Upper lobe of left lung (tissue), 6 donors: ENCODE data around the gene PPA1. TPM values are rescaled to one million over a fixed set of nuclear protein-coding genes. Genes with fewer than 3 reads are reported as not detected.
A peak's percentile ranks its signal among the peaks of the same experiment; 100 is the strongest.

ENCODE experiments used
- ATAC-seq, 2 donors: fragments of 200-7000 bp; cut with Tn5 transposase; one replicate each; pipeline ENCODE4 v1.9.1; 2022; ENCODE audit warnings: mild to moderate bottlenecking in 2 of 2, moderate library complexity in 2 of 2; ENCODE audit not compliant: low FRiP score in 2 of 2
- DNase-seq, 2 donors: peaks; one replicate each; pipeline ENCODE4 v3.0.0-alpha.2; 2019 to 2020
- H3K27ac ChIP-seq, 4 donors: fragments of 200-600 bp; sonication (generic); one replicate each; pipeline ENCODE4 v1.5.1; 2016 to 2019
- H3K27me3 ChIP-seq, 4 donors: fragments of 200-600 bp; sonication (generic); one replicate each; pipeline ENCODE4 v1.5.1; 2017 to 2019
- H3K36me3 ChIP-seq, 4 donors: fragments of 200-600 bp; sonication (generic); one replicate each; pipeline ENCODE4 v1.5.1; 2016 to 2019
- H3K4me1 ChIP-seq, 4 donors: fragments of 200-600 bp; sonication (generic); one replicate each; pipeline ENCODE4 v1.5.1; 2018 to 2019
- H3K4me3 ChIP-seq, 4 donors: fragments of 200-600 bp; sonication (generic); one replicate each; pipeline ENCODE4 v1.5.1; 2017 to 2019; ENCODE audit warnings: mild to moderate bottlenecking in 2 of 4, moderate library complexity in 1 of 4
- H3K9me3 ChIP-seq, 4 donors: fragments of 200-600 bp; sonication (generic); one replicate each; pipeline ENCODE4 v1.5.1; 2018 to 2019
- EP300 ChIP-seq, 4 donors: sonication (generic); formaldehyde crosslinking; IDR thresholded peaks; one replicate each; pipeline ENCODE4 v1.5.1; 2017; ENCODE audit warnings: antibody characterized with exemption in 4 of 4, control low read depth in 2 of 4
- POLR2A ChIP-seq, 4 donors: fragments of 450-650 bp; IDR thresholded peaks; one replicate each; pipeline ENCODE4 v1.5.1; 2016 to 2017; ENCODE audit warnings: antibody characterized with exemption in 4 of 4, mild to moderate bottlenecking in 2 of 4
- POLR2AphosphoS5 ChIP-seq, 2 donors: sonication (generic); formaldehyde crosslinking; IDR thresholded peaks; one replicate each; pipeline ENCODE4 v1.5.1; 2017; ENCODE audit warnings: antibody characterized with exemption in 2 of 2
- WGBS, 2 donors: methylation state at CpG; one replicate each; pipeline ENCODE4 v1.1.5; 2017 to 2018; 5-methylcytosine and 5-hydroxymethylcytosine counted together
- total RNA-seq, 6 donors: library from RNA; depleted of rRNA in 4 of 6; stranded (reverse); fragments of >200 nt in 4 of 6; gene quantifications; one replicate each; pipeline versions ENCODE4 v1.1.0 to v1.2.1, GENCODE V29; 2016 to 2021
- TF ChIP-seq, protein P1 (sequence below), 6 experiments: fragments of 450-650 bp in 4 of 6; fragments of 200-600 bp in 2 of 6; sonication (generic) in 2 of 6; IDR thresholded peaks; one replicate each; pipeline ENCODE4 v1.5.1; 2016 to 2019; ENCODE audit warnings: antibody characterized with exemption in 6 of 6
- donor health status: DM: no; HTN: no; CAD: no; lungs with moderate emphysema.
- donor health status: DM: no; HTN: yes; CAD: no; lungs with severe emphysema.

PPA1 gene
- total RNA-seq, 6 donors from 2014 or later = 46.1 to 205 (median 154) TPM

DNA sequence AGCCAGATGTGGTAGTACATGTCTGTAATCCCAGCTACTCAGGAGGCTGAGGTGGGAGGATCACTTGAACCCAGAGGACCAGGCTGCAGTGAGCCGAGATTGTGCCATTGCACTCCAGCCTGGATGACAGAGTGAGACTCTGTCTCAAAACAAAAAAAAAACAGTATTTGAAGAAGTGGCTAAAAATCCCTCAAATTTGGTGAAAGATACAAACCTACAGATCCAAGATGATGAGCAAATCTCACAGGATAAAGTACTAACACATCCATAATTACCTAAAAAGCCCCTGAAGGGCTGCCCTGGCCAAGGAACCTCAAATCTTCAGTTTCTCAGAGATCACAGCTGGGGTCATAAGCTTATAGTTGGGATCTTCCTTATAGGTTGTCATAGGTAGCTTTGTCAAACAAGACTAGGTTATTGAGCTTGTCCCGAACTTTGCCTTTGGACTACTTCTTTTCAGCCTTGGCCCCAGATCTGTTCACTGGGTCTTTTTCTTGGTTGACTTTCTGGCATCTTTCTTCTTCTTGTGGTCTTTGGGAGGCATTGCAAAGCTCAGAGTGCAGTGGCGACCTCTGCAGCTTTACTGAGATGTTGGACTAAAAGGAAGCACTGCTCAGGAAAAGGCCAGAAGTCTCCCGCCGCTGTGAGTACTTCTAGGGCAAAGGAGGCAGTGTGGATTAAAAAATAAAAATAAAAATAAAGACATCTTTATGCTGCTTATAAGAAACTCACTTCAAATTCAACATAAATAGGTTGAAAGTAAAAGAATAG is 34.3 kb downstream of the PPA1 start:
- WGBS, 2 donors = 98 to 99% methylated on average over 5 of the region's 5 CpGs

DNA sequence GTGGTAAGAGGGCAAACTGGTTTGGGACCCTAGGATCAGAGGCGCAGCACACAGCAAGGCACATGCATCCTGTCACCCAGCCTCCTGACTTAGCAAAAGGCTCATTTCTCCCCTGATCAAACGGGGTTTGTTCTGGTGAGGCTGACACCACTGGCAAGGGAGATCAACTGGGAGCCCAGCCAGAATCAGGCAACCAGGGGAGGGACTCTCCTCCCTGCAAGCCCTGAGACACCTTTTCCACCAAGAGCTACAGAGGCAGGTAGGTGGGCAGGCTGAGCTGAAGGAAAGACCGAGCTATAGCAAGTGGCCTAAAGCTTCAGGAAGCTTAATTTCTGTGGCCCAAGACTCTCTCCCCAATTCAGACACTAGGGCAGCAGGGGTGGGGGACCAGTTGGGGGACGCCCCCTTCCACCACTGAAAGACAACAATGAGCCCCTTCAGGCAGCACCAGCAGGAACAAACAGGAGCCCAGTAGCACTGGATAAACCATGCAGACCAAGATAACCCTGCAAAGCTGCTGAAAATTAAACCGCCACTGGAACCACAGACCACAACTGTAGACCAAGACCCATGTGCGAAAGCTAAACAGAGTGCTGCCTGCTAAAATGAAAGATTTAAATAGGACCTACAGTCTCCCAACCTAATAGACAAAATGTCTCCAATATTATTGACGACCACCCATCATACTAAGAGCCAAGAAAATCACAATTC is 35.8 kb downstream of the PPA1 start:
- Histone ChIP-seq H3K4me3 (no peak overlapping the region), H3K27ac (no peak overlapping the region), H3K36me3 (peaks cover 0 to 46% (median 11%) of the 10 kb centered on the region in 4 donors), H3K9me3 (no peaks in the 10 kb centered on the region), H3K27me3 (no peaks in the 10 kb centered on the region), H3K4me1 (peaks cover 17 to 19% (median 18%) of the 10 kb centered on the region in 4 donors)
- ATAC-seq (no peak), DNase-seq (no peak)
- TF ChIP-seq POLR2A (IDR thresholded peaks at IDR 0.05) (no peak), EP300 (IDR thresholded peaks at IDR 0.05) (no peak), POLR2AphosphoS5 (IDR thresholded peaks at IDR 0.05) (no peak)
- TF ChIP-seq, protein P1, sequence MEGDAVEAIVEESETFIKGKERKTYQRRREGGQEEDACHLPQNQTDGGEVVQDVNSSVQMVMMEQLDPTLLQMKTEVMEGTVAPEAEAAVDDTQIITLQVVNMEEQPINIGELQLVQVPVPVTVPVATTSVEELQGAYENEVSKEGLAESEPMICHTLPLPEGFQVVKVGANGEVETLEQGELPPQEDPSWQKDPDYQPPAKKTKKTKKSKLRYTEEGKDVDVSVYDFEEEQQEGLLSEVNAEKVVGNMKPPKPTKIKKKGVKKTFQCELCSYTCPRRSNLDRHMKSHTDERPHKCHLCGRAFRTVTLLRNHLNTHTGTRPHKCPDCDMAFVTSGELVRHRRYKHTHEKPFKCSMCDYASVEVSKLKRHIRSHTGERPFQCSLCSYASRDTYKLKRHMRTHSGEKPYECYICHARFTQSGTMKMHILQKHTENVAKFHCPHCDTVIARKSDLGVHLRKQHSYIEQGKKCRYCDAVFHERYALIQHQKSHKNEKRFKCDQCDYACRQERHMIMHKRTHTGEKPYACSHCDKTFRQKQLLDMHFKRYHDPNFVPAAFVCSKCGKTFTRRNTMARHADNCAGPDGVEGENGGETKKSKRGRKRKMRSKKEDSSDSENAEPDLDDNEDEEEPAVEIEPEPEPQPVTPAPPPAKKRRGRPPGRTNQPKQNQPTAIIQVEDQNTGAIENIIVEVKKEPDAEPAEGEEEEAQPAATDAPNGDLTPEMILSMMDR (IDR thresholded peaks at IDR 0.05) = no peak
- WGBS, 2 donors = 64 to 75% methylated on average over 5 to 7 of the region's 7 CpGs

More for the DNA sequence above, 34.3 kb downstream of the PPA1 start:
- Histone ChIP-seq H3K4me3 (no peak overlapping the region), H3K27ac (peak overlapping the region in 1 of 4 donors; percentile 17), H3K27me3 (no peaks in the 10 kb centered on the region), H3K36me3 (peaks cover 0 to 61% (median 23%) of the 10 kb centered on the region in 4 donors), H3K9me3 (no peaks in the 10 kb centered on the region), H3K4me1 (peaks cover 4% of the 10 kb centered on the region in 4 donors)
- no peak for ATAC-seq
- no peak for DNase-seq
- no peak for TF ChIP-seq POLR2A (IDR thresholded peaks at IDR 0.05)

GRCh38 chr10:70193391-70193844 is 39.8 kb downstream of the PPA1 start:
- peak overlapping the region; percentile 66 to 85 (median 76) for H3K27ac ChIP-seq
- peak in 1 of 2 donors; percentile 63 for ATAC-seq
- no peak overlapping the region for H3K4me3 ChIP-seq
- no peak for DNase-seq
- peaks cover 0 to 17% (median 1%) of the 10 kb centered on the region in 4 donors for H3K36me3 ChIP-seq
- TF ChIP-seq POLR2A (IDR thresholded peaks at IDR 0.05) = no peak
- TF ChIP-seq EP300 (IDR thresholded peaks at IDR 0.05) = peak in 1 of 4 donors; percentile 56
- TF ChIP-seq, protein P1 (IDR thresholded peaks at IDR 0.05) = no peak
- peak in 1 of 2 donors; percentile 25 for TF ChIP-seq POLR2AphosphoS5 (IDR thresholded peaks at IDR 0.05)
- peaks cover 39 to 50% (median 49%) of the 10 kb centered on the region in 4 donors for H3K4me1 ChIP-seq
- 79 to 94% methylated on average over 7 of the region's 7 CpGs for WGBS, 2 donors
- no peaks in the 10 kb centered on the region for H3K27me3 ChIP-seq
- H3K9me3 ChIP-seq = no peaks in the 10 kb centered on the region

DNA sequence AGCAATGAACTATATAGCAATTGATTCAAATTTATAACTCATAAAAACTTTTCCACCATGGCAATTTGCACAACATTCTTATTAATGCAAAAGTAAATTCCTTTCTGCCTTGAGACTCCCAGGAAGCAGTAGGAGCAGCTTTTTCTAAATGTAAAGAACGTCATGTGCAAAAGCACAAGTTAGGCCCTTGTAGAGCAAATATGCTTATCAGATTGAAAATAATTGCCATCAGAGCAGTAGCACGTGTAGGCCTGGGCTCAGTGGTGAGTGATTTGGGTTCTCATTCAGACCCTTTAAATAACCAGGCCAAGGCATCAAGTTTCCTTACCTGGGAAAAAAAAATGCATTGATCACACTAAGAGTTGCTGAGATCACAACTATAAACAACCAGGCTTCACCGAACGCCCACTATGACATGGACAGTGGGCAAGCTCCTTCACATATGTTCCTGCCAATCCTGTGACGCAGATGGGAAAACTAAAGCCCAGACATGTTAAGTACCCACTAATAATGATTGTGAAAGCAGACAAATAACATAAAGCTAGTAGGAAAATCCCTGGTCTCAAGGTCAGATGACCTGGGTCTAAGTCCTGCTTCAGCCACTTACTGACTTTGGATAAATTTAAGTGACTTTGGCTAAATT is 40.8 kb downstream of the PPA1 start:
- Histone ChIP-seq H3K27ac (peak overlapping the region; percentile 66 to 85 (median 76)), H3K36me3 (peaks cover 0 to 7% (median 0%) of the 10 kb centered on the region in 4 donors), H3K27me3 (no peaks in the 10 kb centered on the region), H3K4me3 (no peak overlapping the region), H3K9me3 (no peaks in the 10 kb centered on the region), H3K4me1 (peaks cover 39 to 50% (median 49%) of the 10 kb centered on the region in 4 donors)
- 47 to 52% methylated on average over 5 of the region's 5 CpGs for WGBS, 2 donors
- DNase-seq (peak in 1 of 2 donors; percentile 51), ATAC-seq (peak; percentile 5 to 64)
- peak in 1 of 4 donors; percentile 82 for TF ChIP-seq EP300 (IDR thresholded peaks at IDR 0.05)
- TF ChIP-seq, protein P1 (IDR thresholded peaks at IDR 0.05) = no peak

DNA sequence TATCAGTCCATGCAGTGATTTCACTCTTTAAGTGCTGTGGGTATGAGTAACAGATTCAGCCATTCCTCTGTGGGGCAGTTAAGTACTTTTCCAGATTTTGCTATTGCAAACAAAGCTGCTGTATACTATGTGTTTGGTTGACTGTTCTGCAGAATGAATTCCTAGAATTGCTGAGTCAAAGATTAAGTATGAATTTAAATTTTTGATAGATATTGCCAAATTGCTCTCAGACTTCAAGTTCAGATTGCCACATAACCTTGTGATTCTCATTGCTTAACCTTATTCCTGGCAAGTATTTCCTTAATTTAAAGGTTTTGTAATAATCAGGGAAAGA is 41.3 kb downstream of the PPA1 start:
- Histone ChIP-seq H3K4me3 (no peak overlapping the region), H3K27me3 (no peaks in the 10 kb centered on the region), H3K36me3 (peaks cover 0 to 6% (median 0%) of the 10 kb centered on the region in 4 donors), H3K4me1 (peaks cover 39 to 50% (median 49%) of the 10 kb centered on the region in 4 donors), H3K9me3 (no peaks in the 10 kb centered on the region), H3K27ac (peak overlapping the region; percentile 66 to 85 (median 76))
- ATAC-seq (peak; percentile 73 to 81), DNase-seq (no peak)
- peak in 1 of 2 donors; percentile 82 for TF ChIP-seq POLR2AphosphoS5 (IDR thresholded peaks at IDR 0.05)
- peak; percentile 2 to 97 (median 82) for TF ChIP-seq EP300 (IDR thresholded peaks at IDR 0.05)
- TF ChIP-seq, protein P1 (IDR thresholded peaks at IDR 0.05) = no peak
- no peak for TF ChIP-seq POLR2A (IDR thresholded peaks at IDR 0.05)
